DND-41 (cell line): ENCODE measurements around the gene MAPRE2.
"Not testable (repeated sequence)": the region's sequence is repeated elsewhere in the genome, so short reads cannot be mapped to it uniquely, and the experiment has no call there.

ENCODE experiments used
- CTCF ChIP-seq: IDR thresholded peaks from 2 replicates; pipeline ENCODE4 v1.5.1; 2012; ENCODE audit warnings: borderline replicate concordance, low read length, moderate library complexity, mild to moderate bottlenecking; ENCODE audit not compliant: poor library complexity, severe bottlenecking; ENCODE audit errors: extremely low read depth
- EZH2 ChIP-seq: IDR thresholded peaks from 3 replicates; pipeline ENCODE4 v1.6.1; 2012; ENCODE audit warnings: borderline replicate concordance, low read depth, mild to moderate bottlenecking, moderate library complexity, low read length, inconsistent platforms; ENCODE audit not compliant: severe bottlenecking

GRCh38 chr18:35170323-35170722, 129.1 kb downstream of the MAPRE2 start:
- not testable (repeated sequence) for TF ChIP-seq CTCF, EZH2
